ENCODE data around the gene STARD5. TPM values are rescaled to one million over a fixed set of nuclear protein-coding genes. Genes with fewer than 3 reads are reported as not detected.
A peak's percentile ranks its signal among the peaks of the same experiment; 100 is the strongest.

The STARD5 gene, protein sequence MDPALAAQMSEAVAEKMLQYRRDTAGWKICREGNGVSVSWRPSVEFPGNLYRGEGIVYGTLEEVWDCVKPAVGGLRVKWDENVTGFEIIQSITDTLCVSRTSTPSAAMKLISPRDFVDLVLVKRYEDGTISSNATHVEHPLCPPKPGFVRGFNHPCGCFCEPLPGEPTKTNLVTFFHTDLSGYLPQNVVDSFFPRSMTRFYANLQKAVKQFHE
- total RNA-seq (2022) (1.4 and 1.9 TPM in 2 replicates), Bru-seq, nascent RNA (percentile 36 among the genes with signal in this experiment), BruChase-seq, experiment 1, labeled RNA remaining after a 6-hour chase (percentile 25 among the genes with signal in this experiment), BruChase-seq, experiment 2, labeled RNA remaining after a 2-hour chase (percentile 26 among the genes with signal in this experiment)
- long read RNA-seq, partial matches to known transcripts = 0 of 1 reads
- long read RNA-seq, other reads (novel, unspliced or antisense) = 0 of 1 reads

DNA sequence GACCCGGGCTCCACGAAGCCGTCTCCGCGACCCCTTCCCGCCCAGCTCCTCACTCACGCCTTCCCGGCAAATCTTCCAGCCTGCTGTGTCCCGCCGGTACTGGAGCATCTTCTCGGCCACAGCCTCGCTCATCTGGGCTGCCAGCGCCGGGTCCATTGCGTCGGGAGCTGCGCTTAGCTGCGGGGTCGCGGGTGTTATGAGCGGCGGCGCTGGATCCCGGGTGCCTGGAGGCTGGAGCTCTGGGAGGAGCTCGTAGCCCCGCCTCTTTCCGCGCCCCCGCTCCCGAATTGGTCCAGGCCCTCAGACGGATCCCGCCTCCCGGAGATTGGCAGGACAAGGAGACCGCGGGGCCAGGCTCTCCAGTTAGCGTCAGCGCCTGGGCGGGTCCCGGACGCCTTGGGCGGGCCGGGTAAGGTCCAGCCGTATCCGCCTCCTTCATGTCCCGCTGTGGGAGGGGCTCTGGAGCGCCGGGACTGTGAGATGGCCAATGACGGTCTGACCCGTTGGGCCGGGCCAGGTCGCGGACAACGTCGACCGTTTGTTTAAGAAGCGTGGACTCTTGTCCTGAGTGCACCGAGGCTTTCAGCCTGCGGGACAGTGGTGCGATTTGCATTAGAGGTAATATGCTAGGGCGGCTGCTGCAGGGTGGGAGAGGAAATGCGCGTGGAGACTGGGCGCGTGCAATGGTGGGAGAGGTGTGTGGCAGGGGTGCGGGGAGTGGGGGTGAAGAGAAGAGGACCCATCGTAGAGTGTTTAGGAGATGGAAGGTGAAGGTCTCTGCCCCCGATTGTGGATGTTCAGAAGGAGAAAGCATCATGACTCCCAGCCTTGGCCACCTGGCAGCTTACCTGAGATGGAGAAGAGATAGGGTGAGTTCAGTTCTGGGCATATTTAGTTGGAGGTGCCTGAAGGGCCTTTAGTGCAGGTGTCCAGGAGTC is at the start of gene STARD5:
TSS of gene STARD5 (minus strand) at position 198 of the 938 bp plus-strand sequence. CDS start at position 156, 42 bp downstream.
- intact Hi-C loops (cut with micrococcal nuclease; ENCODE audit: unreplicated experiment) = no loop called here
- TF ChIP-seq, protein P1, sequence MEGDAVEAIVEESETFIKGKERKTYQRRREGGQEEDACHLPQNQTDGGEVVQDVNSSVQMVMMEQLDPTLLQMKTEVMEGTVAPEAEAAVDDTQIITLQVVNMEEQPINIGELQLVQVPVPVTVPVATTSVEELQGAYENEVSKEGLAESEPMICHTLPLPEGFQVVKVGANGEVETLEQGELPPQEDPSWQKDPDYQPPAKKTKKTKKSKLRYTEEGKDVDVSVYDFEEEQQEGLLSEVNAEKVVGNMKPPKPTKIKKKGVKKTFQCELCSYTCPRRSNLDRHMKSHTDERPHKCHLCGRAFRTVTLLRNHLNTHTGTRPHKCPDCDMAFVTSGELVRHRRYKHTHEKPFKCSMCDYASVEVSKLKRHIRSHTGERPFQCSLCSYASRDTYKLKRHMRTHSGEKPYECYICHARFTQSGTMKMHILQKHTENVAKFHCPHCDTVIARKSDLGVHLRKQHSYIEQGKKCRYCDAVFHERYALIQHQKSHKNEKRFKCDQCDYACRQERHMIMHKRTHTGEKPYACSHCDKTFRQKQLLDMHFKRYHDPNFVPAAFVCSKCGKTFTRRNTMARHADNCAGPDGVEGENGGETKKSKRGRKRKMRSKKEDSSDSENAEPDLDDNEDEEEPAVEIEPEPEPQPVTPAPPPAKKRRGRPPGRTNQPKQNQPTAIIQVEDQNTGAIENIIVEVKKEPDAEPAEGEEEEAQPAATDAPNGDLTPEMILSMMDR (IDR thresholded peaks at IDR 0.05; ENCODE audit: unreplicated experiment) = no peak
- Mint-ChIP-seq H3K4me3 (ENCODE audit: low read depth, unreplicated experiment) (peak within 1 kb of the TSS; percentile 89), H3K4me1 (ENCODE audit: low read depth, unreplicated experiment) (peaks cover 11% of the 10 kb centered on the region), H3K27me3 (ENCODE audit: unreplicated experiment) (peaks cover 10% of the 10 kb centered on the region), H3K36me3 (ENCODE audit: insufficient read depth, unreplicated experiment) (peaks cover 14% of the 10 kb centered on the region), H3K9me3 (ENCODE audit: low read depth, unreplicated experiment) (no peaks in the 10 kb centered on the region), H3K27ac (ENCODE audit: unreplicated experiment) (peak within 1 kb of the TSS; percentile 72)
- BruUV-seq (replicated peaks) = no TSS peak
- peak; percentile 99 for DNase-seq
- CTCF ChIA-PET = interaction anchor here (1.0 kb wide), 1 partner anchor 58 kb away, joined by 14 read pairs; no protein-coding TSS in a partner anchor

- CTCF ChIA-PET = interaction anchor here (0.9 kb wide), 1 partner anchor 107 kb away, joined by 3 read pairs; no protein-coding TSS in a partner anchor
- no peaks in the 10 kb centered on the region for H3K4me1 Mint-ChIP-seq (ENCODE audit: low read depth, unreplicated experiment)
- no peak overlapping the region for H3K27ac Mint-ChIP-seq (ENCODE audit: unreplicated experiment)
- H3K9me3 Mint-ChIP-seq (ENCODE audit: low read depth, unreplicated experiment) = no peaks in the 10 kb centered on the region
- DNase-seq = no peak
- H3K36me3 Mint-ChIP-seq (ENCODE audit: insufficient read depth, unreplicated experiment) = no peaks in the 10 kb centered on the region
- BruUV-seq (replicated peaks) = no TSS peak
- intact Hi-C loops (cut with micrococcal nuclease; ENCODE audit: unreplicated experiment) = no loop called here
- H3K4me3 Mint-ChIP-seq (ENCODE audit: low read depth, unreplicated experiment) = no peak overlapping the region
- TF ChIP-seq, protein P1 (IDR thresholded peaks at IDR 0.05; ENCODE audit: unreplicated experiment) = no peak
- H3K27me3 Mint-ChIP-seq (ENCODE audit: unreplicated experiment) = peaks cover 35% of the 10 kb centered on the region
These were observed 49.2 kb upstream of the STARD5 start for GRCh38 chr15:81373176-81373575.

GRCh38 chr15:81372575-81372974 is 48.6 kb upstream of the STARD5 start:
- no peak for DNase-seq
- Mint-ChIP-seq H3K9me3 (ENCODE audit: low read depth, unreplicated experiment) (no peaks in the 10 kb centered on the region), H3K27me3 (ENCODE audit: unreplicated experiment) (peaks cover 35% of the 10 kb centered on the region), H3K4me3 (ENCODE audit: low read depth, unreplicated experiment) (no peak overlapping the region), H3K4me1 (ENCODE audit: low read depth, unreplicated experiment) (no peaks in the 10 kb centered on the region), H3K27ac (ENCODE audit: unreplicated experiment) (no peak overlapping the region), H3K36me3 (ENCODE audit: insufficient read depth, unreplicated experiment) (no peaks in the 10 kb centered on the region)
- no TSS peak for BruUV-seq (replicated peaks)
- CTCF ChIA-PET = no interaction called here
- intact Hi-C loops (cut with micrococcal nuclease; ENCODE audit: unreplicated experiment) = no loop called here
- TF ChIP-seq, protein P1 (IDR thresholded peaks at IDR 0.05; ENCODE audit: unreplicated experiment) = no peak

GRCh38 chr15:81363718-81364500 is 40.0 kb upstream of the STARD5 start:
- H3K36me3 Mint-ChIP-seq (ENCODE audit: insufficient read depth, unreplicated experiment) = no peaks in the 10 kb centered on the region
- H3K4me3 Mint-ChIP-seq (ENCODE audit: low read depth, unreplicated experiment) = no peak overlapping the region
- no peak for DNase-seq
- no peaks in the 10 kb centered on the region for H3K4me1 Mint-ChIP-seq (ENCODE audit: low read depth, unreplicated experiment)
- no TSS peak for BruUV-seq (replicated peaks)
- no peaks in the 10 kb centered on the region for H3K27me3 Mint-ChIP-seq (ENCODE audit: unreplicated experiment)
- no peak overlapping the region for H3K27ac Mint-ChIP-seq (ENCODE audit: unreplicated experiment)
- CTCF ChIA-PET = no interaction called here
- TF ChIP-seq, protein P1 (IDR thresholded peaks at IDR 0.05; ENCODE audit: unreplicated experiment) = no peak
- intact Hi-C loops (cut with micrococcal nuclease; ENCODE audit: unreplicated experiment) = no loop called here
- H3K9me3 Mint-ChIP-seq (ENCODE audit: low read depth, unreplicated experiment) = no peaks in the 10 kb centered on the region

All from Calu3 (cell line).